ENCODE data around the gene UBD.

The UBD gene

DNA sequence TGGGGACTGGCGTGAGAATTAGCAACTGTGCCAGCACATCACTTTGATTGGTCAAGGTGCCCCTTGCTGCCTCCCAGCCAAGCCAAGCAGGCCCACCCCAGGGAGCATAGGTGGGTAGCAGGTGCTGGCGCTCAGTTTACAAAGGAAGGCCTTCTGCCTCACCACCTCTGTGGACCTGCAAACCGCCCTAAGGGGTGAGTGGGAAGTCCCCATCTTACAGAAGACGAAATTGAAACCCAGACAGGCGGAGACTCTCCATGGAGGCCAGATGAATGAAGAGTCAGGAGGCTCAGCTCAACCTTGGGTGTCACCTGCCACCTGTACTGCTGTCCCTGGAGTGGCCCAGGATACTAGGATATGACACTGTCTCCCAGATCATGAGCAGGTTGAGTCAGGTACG, 50.3 kb downstream of the UBD start:
- Histone ChIP-seq H3K4me1 (ENCODE audit: control insufficient read depth, insufficient read depth, low read length) (peaks cover 8% of the 10 kb centered on the region; the same call in 1 of the 2 replicates), H3K4me3 (ENCODE audit: low read depth, low read length) (no peak overlapping the region), H3K27ac (ENCODE audit: extremely low read depth, low read depth, low read length) (no peak overlapping the region), H3K9me3 (ENCODE audit: control insufficient read depth, insufficient read depth, low read depth, low read length) (no peaks in the 10 kb centered on the region), H3K36me3 (ENCODE audit: control insufficient read depth in 2 of 2, insufficient read depth in 1 of 2, low read length in 2 of 2) (no peaks in the 10 kb centered on the region)
- TF ChIP-seq OVOL3 (tag by site-specific recombination; IDR thresholded peaks at IDR 0.05) (no peak), ZNF791 (tag by site-specific recombination; IDR thresholded peaks at IDR 0.05) (no peak), KLF1 (tag by site-specific recombination; IDR thresholded peaks at IDR 0.05) (no peak), ZNF274 (IDR thresholded peaks at IDR 0.05; ENCODE audit: low read length) (no peak), ZNF274 (tag by site-specific recombination; IDR thresholded peaks at IDR 0.05; ENCODE audit: borderline replicate concordance) (no peak), SP3 (tag by site-specific recombination; IDR thresholded peaks at IDR 0.05) (no peak), ZNF341 (tag by site-specific recombination; IDR thresholded peaks at IDR 0.05; ENCODE audit: low read depth) (no peak), ZNF658 (tag by site-specific recombination; IDR thresholded peaks at IDR 0.05) (no peak)
- TF ChIP-seq, protein P1, sequence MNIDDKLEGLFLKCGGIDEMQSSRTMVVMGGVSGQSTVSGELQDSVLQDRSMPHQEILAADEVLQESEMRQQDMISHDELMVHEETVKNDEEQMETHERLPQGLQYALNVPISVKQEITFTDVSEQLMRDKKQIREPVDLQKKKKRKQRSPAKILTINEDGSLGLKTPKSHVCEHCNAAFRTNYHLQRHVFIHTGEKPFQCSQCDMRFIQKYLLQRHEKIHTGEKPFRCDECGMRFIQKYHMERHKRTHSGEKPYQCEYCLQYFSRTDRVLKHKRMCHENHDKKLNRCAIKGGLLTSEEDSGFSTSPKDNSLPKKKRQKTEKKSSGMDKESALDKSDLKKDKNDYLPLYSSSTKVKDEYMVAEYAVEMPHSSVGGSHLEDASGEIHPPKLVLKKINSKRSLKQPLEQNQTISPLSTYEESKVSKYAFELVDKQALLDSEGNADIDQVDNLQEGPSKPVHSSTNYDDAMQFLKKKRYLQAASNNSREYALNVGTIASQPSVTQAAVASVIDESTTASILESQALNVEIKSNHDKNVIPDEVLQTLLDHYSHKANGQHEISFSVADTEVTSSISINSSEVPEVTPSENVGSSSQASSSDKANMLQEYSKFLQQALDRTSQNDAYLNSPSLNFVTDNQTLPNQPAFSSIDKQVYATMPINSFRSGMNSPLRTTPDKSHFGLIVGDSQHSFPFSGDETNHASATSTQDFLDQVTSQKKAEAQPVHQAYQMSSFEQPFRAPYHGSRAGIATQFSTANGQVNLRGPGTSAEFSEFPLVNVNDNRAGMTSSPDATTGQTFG (tag by site-specific recombination; IDR thresholded peaks at IDR 0.05; ENCODE audit: borderline replicate concordance), result no peak
- ChIA-PET CTCF (no interaction called here), POLR2A (no interaction called here)

DNA sequence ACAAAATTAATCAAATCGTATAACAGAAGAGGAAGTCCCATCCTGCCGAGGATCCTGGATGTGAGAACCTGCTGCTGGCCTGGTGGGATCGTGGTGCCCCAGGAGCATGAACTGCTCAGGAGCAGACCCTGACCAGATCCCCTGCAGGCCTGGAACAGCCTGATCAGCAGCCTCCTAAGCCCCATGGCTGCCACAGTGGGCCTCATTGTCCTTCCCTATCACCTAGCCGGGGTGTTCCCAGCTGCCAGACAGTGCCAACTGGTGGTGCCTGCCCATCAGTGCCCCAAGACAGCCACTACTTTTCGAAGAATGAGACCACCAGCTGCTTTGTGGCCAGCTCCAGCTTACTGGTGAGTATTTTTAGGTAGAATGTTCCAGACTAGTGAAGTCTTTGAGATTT, 52.2 kb downstream of the UBD start:
- Histone ChIP-seq H3K27ac (ENCODE audit: extremely low read depth, low read depth, low read length) (no peak overlapping the region), H3K4me1 (ENCODE audit: control insufficient read depth, insufficient read depth, low read length) (peaks cover 8% of the 10 kb centered on the region; the same call in 1 of the 2 replicates), H3K4me3 (ENCODE audit: low read depth, low read length) (no peak overlapping the region), H3K36me3 (ENCODE audit: control insufficient read depth in 2 of 2, insufficient read depth in 1 of 2, low read length in 2 of 2) (no peaks in the 10 kb centered on the region), H3K9me3 (ENCODE audit: control insufficient read depth, insufficient read depth, low read depth, low read length) (no peaks in the 10 kb centered on the region)
- ChIA-PET POLR2A (no interaction called here), CTCF (interaction anchor here (0.6 to 1.2 kb wide), 2 partner anchors 81 to 253 kb away, joined by 3 read pairs; no protein-coding TSS in a partner anchor)
- TF ChIP-seq ZNF426 (tag by site-specific recombination; IDR thresholded peaks at IDR 0.05) (no peak), ZBTB7A (tag by site-specific recombination; IDR thresholded peaks at IDR 0.05; ENCODE audit: low read depth) (no peak), ZNF837 (tag by site-specific recombination; IDR thresholded peaks at IDR 0.05) (no peak), WT1 (tag by site-specific recombination; IDR thresholded peaks at IDR 0.05) (no peak), ZNF830 (tag by site-specific recombination; IDR thresholded peaks at IDR 0.05; ENCODE audit: low read depth) (no peak)
- TF ChIP-seq, protein P2, sequence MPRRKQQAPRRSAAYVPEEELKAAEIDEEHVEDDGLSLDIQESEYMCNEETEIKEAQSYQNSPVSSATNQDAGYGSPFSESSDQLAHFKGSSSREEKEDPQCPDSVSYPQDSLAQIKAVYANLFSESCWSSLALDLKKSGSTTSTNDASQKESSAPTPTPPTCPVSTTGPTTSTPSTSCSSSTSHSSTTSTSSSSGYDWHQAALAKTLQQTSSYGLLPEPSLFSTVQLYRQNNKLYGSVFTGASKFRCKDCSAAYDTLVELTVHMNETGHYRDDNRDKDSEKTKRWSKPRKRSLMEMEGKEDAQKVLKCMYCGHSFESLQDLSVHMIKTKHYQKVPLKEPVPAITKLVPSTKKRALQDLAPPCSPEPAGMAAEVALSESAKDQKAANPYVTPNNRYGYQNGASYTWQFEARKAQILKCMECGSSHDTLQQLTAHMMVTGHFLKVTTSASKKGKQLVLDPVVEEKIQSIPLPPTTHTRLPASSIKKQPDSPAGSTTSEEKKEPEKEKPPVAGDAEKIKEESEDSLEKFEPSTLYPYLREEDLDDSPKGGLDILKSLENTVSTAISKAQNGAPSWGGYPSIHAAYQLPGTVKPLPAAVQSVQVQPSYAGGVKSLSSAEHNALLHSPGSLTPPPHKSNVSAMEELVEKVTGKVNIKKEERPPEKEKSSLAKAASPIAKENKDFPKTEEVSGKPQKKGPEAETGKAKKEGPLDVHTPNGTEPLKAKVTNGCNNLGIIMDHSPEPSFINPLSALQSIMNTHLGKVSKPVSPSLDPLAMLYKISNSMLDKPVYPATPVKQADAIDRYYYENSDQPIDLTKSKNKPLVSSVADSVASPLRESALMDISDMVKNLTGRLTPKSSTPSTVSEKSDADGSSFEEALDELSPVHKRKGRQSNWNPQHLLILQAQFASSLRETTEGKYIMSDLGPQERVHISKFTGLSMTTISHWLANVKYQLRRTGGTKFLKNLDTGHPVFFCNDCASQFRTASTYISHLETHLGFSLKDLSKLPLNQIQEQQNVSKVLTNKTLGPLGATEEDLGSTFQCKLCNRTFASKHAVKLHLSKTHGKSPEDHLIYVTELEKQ (tag by site-specific recombination; IDR thresholded peaks at IDR 0.05; ENCODE audit: borderline replicate concordance), result no peak

DNA sequence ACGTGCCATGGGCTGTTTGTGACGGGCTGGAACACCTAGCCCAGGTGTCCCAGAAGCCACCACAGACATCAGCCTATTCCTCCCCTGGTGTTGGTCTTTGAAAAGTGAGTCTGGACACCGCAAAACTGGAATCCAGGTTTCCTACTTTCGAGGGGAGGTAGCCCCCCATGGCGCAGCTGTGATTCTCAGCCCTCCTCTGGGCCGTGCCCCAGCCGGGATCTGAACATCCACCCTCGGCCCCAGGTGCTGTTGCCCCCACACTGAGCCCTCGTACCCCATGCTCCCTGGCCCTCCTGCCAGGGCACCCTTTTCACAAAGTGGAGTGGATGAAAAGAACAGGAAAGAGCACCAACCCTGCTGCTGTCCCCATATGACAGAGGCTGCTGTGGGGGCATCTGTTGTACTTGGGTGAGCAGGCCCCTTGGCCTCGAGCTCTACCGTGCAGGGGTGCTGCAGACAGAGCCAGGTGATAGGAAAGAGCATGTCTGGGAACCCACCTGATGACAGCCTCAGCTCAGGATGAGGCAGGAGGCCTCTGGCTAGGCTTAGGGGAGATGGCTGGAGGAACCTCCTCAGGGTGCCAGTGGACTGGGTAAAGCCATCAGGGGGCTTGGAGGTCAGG, 53.0 kb downstream of the UBD start:
- ChIA-PET CTCF (interaction anchor here (1.2 kb wide), 1 partner anchor 80 kb away, joined by 3 read pairs; no protein-coding TSS in a partner anchor), POLR2A (no interaction called here)
- no peaks in the 10 kb centered on the region for H3K9me3 ChIP-seq (ENCODE audit: control insufficient read depth, insufficient read depth, low read depth, low read length)

More for the DNA sequence above, 53.0 kb downstream of the UBD start:
- Histone ChIP-seq H3K4me1 (ENCODE audit: control insufficient read depth, insufficient read depth, low read length) (peaks cover 8% of the 10 kb centered on the region; the same call in 1 of the 2 replicates), H3K36me3 (ENCODE audit: control insufficient read depth in 2 of 2, insufficient read depth in 1 of 2, low read length in 2 of 2) (no peaks in the 10 kb centered on the region), H3K27ac (ENCODE audit: extremely low read depth, low read depth, low read length) (no peak overlapping the region), H3K4me3 (ENCODE audit: low read depth, low read length) (no peak overlapping the region)
- TF ChIP-seq ZIC2 (tag by site-specific recombination; IDR thresholded peaks at IDR 0.05) (no peak), REPIN1 (tag by site-specific recombination; IDR thresholded peaks at IDR 0.05; ENCODE audit: low read depth) (no peak), ZFHX2 (tag by site-specific recombination; conservative IDR thresholded peaks at IDR 0.05) (no peak), IKZF3 (tag by site-specific recombination; IDR thresholded peaks at IDR 0.05) (no peak), ZFP37 (tag by site-specific recombination; IDR thresholded peaks at IDR 0.05) (no peak), ZNF394 (tag by site-specific recombination; IDR thresholded peaks at IDR 0.05; ENCODE audit: borderline replicate concordance) (no peak), ZNF596 (tag by site-specific recombination; IDR thresholded peaks at IDR 0.05) (no peak), ZNF23 (tag by site-specific recombination; IDR thresholded peaks at IDR 0.05; ENCODE audit: borderline replicate concordance) (no peak), ZNF175 (tag by site-specific recombination; IDR thresholded peaks at IDR 0.05) (no peak), ZBTB1 (tag by site-specific recombination; IDR thresholded peaks at IDR 0.05) (no peak)
- TF ChIP-seq, protein P3, sequence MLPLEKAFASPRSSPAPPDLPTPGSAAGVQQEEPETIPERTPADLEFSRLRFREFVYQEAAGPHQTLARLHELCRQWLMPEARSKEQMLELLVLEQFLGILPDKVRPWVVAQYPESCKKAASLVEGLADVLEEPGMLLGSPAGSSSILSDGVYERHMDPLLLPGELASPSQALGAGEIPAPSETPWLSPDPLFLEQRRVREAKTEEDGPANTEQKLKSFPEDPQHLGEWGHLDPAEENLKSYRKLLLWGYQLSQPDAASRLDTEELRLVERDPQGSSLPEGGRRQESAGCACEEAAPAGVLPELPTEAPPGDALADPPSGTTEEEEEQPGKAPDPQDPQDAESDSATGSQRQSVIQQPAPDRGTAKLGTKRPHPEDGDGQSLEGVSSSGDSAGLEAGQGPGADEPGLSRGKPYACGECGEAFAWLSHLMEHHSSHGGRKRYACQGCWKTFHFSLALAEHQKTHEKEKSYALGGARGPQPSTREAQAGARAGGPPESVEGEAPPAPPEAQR (tag by site-specific recombination; IDR thresholded peaks at IDR 0.05), result no peak

Measured in HEK293 (cell line).